GM15510 (cell line): ENCODE measurements around the gene CCDC85C.

Experiments used
- POLR2A ChIP-seq: IDR thresholded peaks from 3 replicates; pipeline ENCODE4 v1.6.1; 2011; ENCODE audit warnings: borderline replicate concordance; ENCODE audit not compliant: insufficient read length; ENCODE audit errors: extremely low read depth

CCDC85C gene

GRCh38 chr14:99541677-99542470 lies 62.1 kb downstream of the CCDC85C start:
- TF ChIP-seq POLR2A: no peak

- TF ChIP-seq POLR2A: no peak
These were observed 62.8 kb downstream of the CCDC85C start for GRCh38 chr14:99541211-99541610.

- no peak for TF ChIP-seq POLR2A
These were observed 63.6 kb downstream of the CCDC85C start for GRCh38 chr14:99540196-99541032.

DNA sequence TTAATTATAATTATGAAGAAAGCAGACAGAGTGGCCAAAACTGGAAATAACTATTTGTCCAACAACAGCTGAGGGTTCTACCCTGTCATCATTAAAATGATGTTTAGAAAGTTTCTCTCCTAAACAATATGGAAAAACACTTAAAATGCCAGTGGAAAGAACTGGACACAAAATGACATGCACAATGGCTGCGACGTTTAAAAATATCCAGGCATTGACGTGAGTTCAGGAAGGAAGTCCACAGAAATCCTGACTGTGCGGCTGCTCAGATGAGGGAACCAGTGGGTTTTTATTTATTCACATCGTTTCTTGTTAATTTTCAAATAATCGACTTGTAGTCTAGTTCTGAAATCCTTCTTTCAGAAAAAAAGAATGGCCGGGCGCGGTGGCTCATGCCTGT lies 64.5 kb downstream of the CCDC85C start:
- no peak for TF ChIP-seq POLR2A

DNA sequence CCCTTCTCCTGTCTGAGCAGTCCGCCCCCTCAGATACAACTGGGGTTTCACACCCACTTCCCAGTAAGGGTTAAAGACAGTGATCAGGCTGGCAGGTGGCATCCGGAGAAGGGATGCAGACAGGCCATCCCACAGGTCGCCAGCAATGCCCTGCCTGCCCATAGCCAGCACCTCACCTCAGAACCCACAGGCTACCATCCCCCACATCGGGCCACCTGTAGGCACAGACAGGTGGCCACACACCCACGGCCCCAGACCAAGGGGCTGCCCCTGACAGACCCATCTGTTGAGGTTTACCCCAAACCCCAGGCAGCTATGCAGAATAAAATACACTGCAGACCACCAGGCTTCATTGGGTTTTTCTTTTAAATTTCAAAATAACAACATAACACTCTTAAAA lies 65.3 kb downstream of the CCDC85C start:
- no peak for TF ChIP-seq POLR2A

DNA sequence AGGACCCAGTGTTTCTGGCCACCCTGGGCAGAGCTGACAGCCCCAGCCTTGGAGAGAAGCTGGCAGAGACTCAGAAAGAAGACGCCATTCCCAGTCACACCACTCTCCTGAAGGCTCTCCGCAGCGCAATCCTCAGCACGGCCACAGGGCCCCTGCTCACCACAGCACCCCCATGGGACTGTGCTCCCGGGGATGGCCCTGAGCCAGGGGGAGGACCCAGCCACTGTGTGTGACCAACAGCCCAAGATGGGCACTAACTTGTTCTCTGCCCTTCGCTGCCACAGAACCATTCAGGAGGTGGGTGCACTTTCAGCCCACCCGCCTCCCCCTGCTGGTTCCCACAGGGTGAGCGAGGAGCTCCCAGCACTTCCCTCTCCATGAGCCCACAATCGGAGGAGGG lies 65.7 kb downstream of the CCDC85C start:
- no peak for TF ChIP-seq POLR2A

GRCh38 chr14:99537399-99537798 lies 66.6 kb downstream of the CCDC85C start:
- no peak for TF ChIP-seq POLR2A

GRCh38 chr14:99535908-99536778 lies 67.9 kb downstream of the CCDC85C start:
- no peak for TF ChIP-seq POLR2A

DNA sequence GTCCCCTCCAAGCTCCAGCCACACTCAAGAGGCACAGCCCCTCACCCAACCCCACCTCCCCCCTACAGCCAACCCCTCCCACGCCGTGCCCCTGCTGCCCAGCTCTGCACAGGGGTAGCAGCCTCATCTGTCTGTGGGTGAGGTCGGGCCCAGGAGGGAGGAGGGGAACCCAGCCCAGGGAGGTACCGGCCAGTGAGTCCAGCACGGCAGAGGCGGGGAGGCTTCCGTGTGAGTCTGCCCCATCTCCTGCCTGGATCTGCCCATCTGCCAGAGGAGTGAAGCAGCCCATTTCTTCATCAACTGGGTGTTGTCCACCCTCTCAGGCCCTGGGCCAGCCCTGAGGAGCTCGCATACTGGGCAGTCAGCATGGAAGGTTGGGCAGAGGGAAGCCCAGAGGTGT lies 68.6 kb downstream of the CCDC85C start:
- no peak for TF ChIP-seq POLR2A

DNA sequence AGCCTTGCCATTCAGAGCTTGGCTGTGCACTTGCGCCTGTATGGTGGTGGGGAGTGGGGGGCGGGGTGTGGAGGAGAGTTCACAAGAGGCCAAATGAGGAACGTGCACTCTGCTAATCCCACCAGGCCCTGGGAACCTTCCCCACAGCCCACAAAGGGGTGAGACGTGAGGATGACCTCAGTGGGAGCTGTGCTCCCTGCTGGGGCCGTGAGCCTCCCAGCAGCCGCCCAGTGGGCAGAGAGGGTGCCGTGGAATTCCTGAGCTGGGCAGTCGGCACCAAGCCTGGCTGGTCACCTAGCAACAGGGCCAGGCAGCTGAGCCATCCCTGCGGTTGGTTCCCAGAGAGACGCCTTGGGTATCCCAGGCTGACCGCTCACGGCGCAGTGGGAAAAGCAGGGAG lies 69.1 kb downstream of the CCDC85C start:
- TF ChIP-seq POLR2A: no peak

DNA sequence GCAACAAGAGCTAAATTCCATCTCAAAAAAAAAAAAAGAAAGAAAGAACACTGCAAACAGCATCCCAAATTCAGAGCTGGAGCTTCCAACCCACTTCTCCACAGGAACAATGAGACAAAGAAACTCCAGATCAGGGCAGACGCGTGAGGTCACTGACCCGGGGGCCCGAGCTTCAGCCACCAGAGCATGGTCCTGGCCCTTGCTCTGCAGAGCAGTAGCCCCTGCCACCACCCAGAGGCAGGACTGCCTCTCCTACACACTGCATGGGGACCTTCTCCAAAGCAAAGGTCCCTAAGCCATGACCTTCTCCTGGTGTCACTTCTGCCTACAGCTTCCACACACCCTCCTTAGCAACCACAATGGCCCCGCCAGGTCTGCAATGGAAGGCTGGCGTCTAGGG lies 69.7 kb downstream of the CCDC85C start:
- no peak for TF ChIP-seq POLR2A

DNA sequence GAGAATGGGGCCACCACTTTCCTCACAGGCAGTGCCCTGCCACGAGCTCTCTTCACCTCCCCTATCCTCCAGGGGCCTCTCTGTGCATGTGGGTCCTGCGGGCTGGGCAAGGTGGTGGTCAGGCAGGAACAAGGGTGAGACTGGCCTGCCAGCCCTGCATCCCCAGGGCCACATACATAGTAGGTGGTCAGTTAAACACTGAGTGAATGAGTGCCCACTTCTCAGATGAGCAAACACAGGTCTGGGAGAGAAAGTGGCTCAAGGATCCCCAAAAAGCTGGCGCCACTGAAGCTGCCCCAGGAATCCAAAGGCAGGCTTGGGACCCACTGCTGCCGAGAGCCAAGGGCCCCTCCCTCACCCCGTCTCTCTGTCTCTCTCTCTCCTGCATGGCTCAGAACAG lies 71.7 kb downstream of the CCDC85C start:
- no peak for TF ChIP-seq POLR2A

DNA sequence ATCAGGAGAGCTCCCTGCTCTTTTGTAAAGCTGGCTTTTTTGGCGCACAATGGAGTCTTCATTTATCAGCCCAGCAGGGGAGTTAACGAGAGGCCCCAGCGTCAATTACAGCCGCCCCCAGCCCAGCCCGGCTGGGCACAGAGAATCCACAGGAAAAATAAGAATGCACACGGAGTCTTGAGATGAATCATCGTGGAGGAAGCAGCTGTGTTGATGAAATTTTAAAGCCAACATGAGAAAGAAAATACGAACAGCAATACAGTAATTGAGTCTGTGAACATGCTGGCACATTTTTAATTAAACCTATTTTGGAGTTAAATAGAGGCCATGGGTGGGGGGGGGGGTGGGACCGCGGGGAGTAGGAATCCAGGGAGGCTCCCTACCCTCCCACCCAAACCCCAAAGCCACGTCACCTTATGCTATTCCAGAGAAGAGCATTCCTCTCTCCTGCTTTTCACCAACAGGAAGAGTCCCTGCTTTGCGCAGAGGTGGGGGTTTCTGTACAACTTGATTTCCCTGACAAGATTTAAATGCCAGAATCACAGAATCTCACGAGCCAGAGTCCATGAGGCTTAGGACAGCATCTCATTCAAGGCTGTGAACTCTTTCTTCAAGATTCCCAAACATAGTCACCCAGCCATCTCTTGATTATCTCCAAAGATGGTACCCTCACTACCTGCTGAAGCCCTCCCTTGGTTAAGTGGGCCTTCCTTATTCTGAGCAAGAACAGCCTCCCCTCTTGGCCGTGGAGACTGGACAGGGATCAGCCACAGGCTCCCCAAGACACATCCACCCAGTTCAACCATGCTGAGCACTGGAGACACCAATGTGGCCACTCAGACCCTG lies 72.5 kb downstream of the CCDC85C start:
- no peak for TF ChIP-seq POLR2A
